Transverse colon (tissue), 4 donors: Measurements from ENCODE around the gene ACKR1.

ENCODE experiments used
- POLR2A ChIP-seq: fragments of 450-650 bp; IDR thresholded peaks from one replicate; pipeline ENCODE4 v1.6.1; 2016; ENCODE audit warnings: antibody characterized with exemption, mild to moderate bottlenecking, moderate library complexity
- POLR2AphosphoS5 ChIP-seq, 3 donors: sonication (generic); formaldehyde crosslinking; IDR thresholded peaks; one replicate each; pipeline ENCODE4 v1.6.1; 2016; ENCODE audit warnings: antibody characterized with exemption in 3 of 3
- TF ChIP-seq, protein P1 (sequence below), 5 experiments: fragments of 200-600 bp in 3 of 5; fragments of 450-650 bp in 2 of 5; sonication (generic) in 3 of 5; IDR thresholded peaks; 1 replicate in 2 of 5; 2 replicates in 3 of 5; pipeline ENCODE4 v1.5.1; 2016 to 2017; ENCODE audit warnings: antibody characterized with exemption in 5 of 5, inconsistent platforms in 3 of 5, mild to moderate bottlenecking in 2 of 5, moderate library complexity in 1 of 5

DNA sequence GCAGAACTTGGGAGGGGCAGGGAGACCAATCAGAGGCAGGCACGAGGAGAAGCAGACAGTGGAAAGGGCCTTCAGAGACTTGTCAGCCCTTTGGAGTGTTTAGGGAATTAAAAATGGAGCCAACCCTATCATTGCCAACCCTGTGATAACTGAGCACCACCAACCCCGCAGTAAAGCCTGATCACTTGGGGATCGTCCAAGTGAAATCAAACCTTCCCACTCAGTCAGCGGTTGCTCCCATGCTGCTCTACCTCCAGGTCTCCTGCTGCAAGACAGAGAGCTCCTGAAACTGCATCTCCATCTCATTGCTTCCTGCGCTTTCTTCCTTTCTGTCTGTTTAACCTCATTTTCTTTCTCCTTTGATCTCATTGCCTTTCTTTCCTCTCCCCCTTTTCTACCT lies 4.8 kb upstream of the ACKR1 start:
- TF ChIP-seq, protein P1, sequence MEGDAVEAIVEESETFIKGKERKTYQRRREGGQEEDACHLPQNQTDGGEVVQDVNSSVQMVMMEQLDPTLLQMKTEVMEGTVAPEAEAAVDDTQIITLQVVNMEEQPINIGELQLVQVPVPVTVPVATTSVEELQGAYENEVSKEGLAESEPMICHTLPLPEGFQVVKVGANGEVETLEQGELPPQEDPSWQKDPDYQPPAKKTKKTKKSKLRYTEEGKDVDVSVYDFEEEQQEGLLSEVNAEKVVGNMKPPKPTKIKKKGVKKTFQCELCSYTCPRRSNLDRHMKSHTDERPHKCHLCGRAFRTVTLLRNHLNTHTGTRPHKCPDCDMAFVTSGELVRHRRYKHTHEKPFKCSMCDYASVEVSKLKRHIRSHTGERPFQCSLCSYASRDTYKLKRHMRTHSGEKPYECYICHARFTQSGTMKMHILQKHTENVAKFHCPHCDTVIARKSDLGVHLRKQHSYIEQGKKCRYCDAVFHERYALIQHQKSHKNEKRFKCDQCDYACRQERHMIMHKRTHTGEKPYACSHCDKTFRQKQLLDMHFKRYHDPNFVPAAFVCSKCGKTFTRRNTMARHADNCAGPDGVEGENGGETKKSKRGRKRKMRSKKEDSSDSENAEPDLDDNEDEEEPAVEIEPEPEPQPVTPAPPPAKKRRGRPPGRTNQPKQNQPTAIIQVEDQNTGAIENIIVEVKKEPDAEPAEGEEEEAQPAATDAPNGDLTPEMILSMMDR (IDR thresholded peaks at IDR 0.05), result no peak
- TF ChIP-seq POLR2A, result no peak
- no peak for TF ChIP-seq POLR2AphosphoS5 (IDR thresholded peaks at IDR 0.05)
